Dedifferentiated amniotic fluid mesenchymal stem cell (primary cell): Measurements from ENCODE around the gene ELOF1.
"Not testable (repeated sequence)": the region's sequence is repeated elsewhere in the genome, so short reads cannot be mapped to it uniquely, and the experiment has no call there.

ENCODE experiments used
- DNase-seq: peaks from one replicate; pipeline ENCODE4 v3.0.0-alpha.2; 2016; ENCODE audit errors: extremely low spot score

The ELOF1 gene

DNA sequence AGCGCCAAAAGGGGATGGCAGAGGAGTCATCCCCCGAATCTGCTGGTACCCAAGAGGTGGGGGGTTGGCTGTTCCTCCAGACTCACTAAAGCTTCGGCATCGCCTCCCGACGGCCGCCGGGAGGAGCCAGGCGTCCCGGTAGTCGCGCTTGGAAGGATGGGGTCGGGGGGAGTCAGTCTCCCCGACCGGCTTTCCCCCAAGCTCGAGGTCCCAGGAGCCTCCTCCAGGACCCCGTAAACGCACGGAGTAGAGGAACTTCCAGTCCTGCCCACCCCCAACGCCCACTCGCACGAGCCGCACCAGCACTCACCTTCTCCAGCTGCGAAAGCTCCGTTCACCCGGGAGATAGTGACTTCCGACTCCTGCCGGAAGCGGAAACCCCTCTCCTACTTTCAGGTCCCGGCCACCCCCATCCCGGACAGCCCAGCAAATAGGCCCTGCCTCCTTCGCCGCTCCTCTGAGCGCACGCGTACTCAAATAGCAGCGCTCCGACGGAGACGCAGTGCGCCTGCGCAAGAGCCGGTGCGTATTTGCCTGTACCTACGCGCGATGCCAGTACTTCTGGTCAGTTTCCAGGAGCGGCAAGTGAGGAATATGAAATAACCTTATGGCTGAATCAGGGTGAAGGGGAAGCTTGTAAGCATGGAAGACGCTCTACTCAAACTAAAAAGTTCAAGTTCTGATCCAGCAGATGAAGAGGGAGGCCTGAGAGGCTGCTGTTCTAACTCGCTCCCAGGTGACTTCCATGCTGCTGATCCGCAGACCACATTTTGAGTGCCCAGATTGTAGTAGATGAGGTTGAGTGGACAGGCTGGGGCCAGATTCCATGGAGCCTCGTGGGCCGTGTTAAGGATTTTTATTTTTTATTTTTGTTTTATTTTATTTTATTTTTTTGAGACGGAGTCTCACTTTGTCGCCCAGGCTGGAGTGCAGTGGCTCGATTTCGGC lies at the start of gene ELOF1:
TSS of gene ELOF1 (minus strand) at position 350 of the 948 bp plus-strand sequence. CDS start 4,883 bp downstream, outside the sequence.
- DNase-seq = peak; percentile 99

DNA sequence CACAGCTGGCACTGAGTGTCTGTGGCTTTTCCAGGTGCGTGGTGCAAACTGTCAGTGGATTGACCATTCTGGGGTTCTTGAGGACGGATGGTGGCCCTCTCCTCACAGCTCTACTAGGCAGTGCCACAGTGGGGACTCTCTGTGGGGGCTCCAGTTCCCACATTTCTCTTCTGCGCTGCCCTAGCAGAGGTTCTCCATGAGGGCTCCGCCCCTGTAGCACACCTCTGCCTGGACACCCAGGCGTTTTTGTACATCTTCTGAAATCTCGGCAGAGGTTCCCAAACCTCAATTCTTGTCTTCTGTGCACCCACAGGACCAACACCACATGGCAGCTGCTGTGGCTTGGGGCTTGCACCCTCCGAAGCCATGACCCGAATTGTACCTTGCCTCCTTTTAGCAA lies 47.5 kb upstream of the ELOF1 start:
- no peak for DNase-seq

DNA sequence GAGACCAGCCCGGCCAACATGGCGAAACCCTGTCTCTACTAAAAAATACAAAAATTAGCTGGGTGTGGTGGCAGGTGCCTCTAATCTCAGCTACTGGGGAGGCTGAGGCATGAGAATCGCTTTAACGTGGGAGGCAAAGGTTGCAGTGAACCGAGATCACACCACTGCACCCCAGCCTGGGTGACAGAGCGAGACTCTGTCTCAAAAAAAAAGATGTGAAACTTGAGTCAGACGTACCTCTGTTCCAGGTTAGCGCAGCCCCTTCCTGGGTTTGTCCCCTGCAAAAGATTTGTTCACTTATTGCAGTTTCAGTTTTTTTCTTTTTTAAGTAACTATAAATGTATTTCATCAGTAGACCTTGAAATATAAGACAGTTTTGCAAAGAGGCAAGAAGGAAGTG lies 40.7 kb upstream of the ELOF1 start:
- not testable (repeated sequence) for DNase-seq

DNA sequence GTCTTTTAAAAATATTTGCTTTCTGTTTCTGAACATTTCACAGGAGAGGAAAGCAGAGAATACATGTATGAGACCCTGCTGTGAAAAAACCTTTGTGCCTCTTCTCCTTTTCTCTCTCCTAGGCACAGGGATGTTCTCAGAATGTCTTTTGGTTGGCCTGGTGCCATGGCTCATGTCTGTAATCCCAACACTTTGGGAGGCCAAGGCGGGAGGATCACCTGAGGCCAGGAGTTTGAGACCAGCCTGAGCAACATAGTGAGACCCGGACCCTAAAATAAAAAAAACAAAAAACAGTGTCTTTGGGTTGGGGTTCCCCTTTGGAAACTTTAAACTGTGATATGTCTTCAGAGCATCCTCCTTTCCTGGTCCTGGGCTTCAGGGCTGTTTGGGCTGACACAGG lies 39.7 kb upstream of the ELOF1 start:
- no peak for DNase-seq

DNA sequence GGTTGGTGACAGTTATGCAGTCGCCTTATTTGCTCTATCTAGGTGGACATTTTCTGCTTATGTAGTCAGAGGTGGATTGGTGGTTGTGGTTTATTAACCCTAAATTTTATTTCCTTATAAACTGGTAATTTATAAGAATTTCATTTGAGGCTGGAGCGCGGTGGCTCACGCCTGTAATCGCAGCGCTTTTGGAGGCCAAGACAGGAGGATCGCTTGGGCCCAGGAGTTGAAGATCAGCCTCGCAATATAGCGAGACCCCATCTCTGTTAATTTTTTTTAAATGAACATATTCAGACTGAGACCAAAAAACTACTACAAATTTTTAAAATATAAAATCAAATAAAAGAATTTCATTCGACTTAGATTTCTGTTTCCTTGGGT lies 39.1 kb upstream of the ELOF1 start:
- DNase-seq = no peak

DNA sequence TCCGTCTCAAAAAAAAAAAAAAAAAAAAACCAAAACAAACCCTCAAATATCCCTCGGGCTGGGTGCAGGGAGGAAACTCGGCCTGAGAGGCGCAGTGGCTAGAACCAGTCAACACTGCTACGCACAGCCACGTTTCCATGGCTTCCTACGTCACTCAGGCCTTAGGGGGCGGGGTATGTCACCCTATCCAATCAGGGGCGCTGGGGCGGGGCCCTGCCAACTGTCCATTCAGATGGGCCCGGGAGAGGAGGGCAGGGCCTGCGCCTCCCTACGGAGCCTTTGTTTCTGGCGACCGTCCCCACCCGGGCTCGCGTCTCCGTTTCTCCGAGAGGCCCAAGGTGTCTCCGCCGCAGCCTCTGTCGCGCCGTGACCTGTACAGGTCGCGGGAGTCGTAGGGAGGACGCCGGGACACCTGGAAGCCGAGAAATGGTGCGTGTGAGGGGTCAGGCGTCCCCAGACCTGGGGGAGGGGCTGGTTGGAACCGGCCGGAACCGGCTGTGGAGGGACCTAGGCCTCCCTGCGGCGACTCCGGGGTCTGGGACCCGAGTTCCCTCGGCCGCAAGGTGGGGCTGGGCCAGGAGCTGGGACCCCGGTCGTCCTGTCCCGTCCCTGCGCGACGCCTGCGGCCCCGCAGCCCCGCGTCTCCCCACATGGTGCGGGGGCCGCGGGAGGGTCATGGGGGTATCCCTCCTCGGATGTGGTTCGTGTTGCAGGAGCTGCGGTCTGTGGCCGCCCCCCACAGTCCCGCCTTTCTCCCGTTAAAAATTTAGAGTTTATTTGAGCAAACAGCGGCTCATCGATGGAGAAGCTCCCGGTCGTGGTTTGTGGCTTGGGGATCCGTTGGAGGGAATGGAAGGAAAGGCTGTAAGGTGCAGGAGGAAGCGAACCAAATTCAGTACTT lies 38.4 kb upstream of the ELOF1 start, which contains the start of gene ZNF627:
TSS of gene ZNF627 (plus strand) at position 282 of the 901 bp plus-strand sequence. CDS start at position 427, 145 bp downstream.
- DNase-seq = peak; percentile 98

DNA sequence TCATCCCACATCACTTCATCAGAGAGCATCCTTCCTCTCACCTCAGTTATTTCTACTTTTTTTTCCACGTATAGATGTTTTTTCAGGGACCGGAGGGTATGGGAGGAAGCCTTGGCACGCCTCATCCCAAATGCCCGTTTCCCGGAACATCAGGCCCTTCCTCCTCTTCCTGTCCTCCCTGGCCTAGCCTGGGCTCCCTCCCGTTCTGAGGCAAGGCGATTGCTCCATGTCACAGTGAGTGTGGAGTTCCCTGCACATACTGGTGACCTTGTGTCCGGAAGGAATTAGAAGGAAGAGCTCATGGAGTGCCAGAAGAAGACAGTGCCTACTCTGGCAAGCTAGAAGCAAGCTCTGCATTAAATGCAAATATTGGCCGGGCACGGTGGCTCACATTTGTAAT lies 37.1 kb upstream of the ELOF1 start:
- DNase-seq = no peak

DNA sequence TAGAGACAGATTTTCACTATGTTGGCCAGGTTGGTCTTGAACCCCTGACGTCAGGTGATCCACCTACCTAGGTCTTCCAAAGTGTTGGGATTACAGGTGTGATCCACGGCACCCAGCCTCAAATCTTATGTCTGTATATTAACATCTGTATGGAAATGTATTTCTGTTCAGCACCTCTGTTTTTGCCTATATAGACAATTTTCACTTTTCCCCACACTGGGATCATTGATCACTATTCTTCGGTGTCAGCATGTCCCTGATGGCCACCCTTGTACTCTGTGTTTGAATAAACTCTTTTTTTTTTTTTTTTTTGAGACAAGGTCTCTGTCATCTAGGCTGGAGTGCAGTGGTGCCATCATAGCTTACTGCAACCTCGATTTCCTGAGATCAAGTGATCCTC lies 35.1 kb upstream of the ELOF1 start:
- no peak for DNase-seq

DNA sequence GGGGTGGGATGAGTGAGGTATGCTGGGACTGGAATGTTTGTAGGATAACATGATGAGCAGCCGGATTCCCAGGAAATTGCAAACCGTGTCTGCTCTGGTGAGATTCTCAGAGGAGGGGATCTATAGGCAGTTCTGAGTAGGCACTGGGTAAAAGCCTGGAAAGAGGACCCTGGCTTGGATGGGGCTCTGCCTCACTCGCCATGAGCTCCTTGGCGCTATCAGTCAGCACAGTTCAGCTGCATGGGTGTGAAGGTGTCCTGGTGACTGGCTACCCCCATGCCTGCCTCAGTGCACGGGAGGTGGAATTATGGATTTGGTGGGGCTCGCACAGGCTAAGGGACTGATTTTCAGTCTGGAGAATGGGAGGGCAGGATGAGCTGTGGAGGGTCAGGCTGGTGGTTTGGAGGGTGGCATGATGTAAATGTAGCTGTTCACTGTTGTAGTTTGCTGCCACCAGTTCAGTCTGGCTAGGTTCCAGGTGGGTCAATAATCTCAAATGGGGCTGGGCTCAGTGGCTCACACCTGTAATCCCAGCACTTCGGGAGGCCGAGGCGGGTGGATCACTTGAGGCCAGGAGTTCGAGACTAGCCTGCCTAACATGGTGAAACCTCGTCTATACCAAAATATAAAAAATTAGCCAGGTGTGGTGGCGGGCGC lies 29.1 kb upstream of the ELOF1 start:
- no peak for DNase-seq

DNA sequence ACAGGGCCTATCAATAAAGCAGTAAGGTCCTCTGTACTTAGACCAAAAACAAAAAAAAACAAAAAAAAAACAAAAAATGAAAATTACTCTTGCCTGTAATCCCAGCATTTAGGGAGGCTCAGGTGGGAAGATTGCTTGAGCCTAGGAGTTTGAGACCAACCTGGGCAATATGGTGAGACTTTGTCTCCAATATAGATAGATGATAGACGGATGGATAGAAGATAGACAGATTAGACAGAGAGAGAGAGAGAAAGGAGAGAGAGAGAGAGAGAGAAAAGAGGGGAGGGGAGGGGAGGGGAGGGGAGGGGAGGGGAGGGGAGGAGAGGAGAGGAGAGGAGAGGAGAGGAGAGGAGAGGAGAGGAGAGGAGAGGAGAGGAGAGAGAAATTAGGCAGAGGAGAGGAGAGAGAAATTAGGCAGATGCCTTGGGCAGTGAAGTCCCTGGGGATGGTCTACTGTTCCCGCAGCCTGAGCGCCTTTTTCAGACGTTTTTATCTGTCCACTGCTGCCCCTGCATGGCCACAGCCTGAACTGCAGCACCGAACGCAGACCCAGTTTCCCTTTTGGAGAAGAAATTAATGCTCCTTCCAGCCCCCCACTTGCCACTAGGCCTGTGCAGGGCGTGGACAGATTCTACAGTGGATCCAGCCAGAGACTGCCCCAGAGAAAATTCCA lies 28.4 kb upstream of the ELOF1 start:
- DNase-seq = peak; percentile 67

DNA sequence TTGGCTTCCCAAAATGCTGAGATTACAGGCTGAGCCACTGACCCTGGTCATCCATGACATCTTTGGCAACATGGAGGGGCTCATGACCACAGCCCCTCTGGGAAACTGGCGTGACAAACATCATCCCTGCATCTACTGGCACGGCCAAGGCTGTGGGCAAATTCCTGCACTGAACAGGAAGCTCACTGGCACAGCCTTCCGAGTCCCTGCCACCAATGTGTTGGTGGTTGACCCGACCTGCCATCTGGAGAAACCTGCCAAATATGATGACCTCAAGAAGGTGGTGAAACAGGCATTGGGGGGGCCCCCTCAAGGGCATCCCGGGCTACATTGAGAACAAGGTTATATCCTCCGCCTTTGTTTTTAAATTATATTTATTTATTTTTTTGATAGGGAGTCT lies 27.3 kb upstream of the ELOF1 start:
- DNase-seq = no peak

DNA sequence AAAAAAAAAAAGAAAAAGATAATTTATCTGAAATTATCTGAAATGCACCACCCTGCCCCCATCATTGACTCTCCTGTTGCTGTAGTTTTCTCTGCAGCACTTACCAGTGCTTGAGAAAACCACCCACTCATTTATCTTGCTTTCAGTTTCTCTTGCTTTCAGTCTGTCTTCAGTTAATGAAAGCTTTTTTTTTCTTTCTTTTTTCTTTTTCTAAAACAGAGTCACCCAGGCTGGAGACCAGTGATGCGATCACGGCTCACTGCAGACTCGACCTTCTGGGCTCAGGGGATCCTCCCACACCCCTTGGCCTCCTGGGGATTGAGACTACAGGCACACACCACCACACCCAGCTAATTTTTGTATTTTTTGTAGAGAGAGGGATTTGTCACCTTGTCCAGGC lies 22.7 kb upstream of the ELOF1 start:
- DNase-seq = peak; percentile 35

DNA sequence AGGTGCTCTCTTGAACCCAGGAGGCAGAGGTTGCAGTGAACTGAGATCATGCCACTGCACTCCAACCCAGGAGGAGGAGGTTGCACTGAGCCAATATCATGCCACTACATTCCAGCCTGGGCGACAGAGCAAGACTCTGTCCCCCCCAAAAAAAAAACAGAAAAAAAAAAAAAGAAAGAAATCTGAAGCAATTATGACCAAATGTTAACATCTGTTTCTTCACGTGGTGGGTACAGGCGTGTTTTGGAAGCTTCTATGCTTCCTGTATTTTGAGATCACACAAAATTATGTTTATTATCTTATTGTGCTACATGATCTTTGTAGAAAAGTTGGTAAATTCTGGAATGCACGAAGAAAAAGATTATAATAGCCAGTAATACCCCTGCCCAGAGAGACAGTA lies 21.1 kb upstream of the ELOF1 start:
- no peak for DNase-seq

DNA sequence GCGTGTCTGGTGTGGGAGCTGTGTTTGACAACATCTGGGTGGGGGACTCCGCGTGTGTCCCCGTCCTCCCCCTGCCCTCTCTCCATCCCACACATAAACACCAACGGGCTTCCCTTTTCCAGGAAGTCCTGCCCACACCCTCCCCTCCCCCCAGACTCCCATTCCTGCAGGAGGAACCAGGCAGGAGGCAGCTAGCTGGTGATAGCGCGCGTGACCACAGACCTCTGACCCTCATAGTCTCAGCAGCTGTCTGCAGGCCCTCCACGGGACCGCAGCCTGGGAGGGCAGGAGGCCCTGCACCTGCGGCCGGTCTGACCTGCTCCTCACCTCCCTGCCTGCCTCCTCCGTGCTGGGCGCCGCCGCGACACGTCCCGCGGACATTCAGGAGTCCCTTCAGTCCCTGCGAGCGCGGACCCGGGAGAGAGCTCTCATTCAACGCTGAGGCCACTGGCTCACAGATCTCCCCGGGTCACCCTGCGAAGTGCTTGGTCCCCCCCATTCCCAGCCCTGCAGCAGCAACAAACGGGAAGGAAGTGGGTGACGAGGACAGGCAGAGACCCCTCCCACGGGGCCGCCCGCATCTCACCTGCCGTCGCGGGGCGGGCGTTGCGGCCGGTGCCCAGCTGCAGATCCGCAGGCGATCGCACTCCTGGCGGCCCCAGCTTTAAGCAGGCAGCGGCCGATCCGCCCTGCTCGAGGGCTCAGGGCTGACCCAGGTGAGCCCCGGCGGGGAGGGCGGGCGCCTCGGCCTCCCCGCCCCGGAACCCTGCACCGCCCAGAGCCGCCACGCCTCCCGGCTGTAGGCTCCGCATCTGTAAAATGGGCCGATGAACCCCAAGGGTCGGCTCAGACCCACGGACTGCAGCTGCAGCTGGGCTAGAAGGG lies 19.5 kb upstream of the ELOF1 start:
- DNase-seq = no peak

DNA sequence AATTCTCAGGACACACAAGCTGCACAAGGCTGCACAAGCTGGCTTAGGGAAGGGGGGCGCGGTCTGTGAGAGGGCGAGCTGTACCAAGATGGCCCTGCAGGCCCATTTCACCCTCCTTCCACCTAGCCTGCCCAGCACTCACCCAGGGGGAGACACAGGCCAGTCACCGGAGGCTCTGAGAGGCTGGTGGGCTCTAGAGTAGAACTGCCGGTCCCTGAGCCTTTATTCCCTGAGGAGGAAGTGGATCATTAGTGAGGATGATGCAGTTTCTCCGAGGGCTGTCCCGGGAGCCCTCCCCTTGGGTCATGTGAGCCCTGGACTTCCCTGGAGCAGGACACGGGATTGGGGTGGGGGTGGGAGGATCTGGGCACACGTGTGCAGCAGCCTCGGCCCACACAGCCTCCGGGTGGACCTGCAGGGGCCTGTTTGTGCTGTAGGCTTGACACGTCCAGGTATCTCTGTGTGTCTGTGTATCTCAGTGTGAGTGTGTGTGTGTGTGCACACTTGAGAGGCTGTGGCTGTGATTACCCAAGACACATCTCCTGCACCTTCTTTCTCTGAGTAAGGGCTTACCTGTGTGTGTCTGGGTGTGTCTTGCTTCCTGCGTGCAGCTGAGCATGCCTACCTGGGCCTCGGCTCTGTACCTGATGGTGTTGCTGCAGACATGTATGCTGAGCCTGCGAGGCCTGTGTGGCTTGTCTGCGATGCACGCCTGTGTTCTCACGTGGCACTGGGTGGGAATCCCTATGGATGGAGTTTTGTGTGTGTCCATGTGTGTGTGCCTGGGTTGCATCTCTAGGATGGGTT lies 18.6 kb upstream of the ELOF1 start, which contains the start of gene ACP5:
TSS of gene ACP5 (minus strand) at position 195 of the 807 bp plus-strand sequence. CDS start 328 bp downstream, outside the sequence.
- no peak for DNase-seq

DNA sequence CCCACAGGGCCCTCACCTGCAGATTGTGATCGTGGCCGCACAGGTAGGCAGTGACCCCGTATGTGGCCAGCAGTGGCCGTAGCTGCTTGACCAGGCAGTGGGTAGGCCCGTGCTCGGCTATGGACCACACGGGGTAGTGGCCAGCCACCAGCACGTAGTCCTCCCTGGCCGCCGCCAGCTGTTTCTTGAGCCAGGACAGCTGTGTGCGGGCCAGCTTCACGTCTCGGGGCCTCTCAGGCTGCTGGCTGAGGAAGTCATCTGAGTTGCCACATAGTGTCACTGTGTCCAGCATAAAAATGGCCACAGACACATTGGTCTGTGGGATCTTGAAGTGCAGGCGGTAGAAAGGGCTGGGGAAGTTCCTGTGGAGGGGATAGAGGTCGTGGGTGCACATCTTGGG lies 17.2 kb upstream of the ELOF1 start:
- no peak for DNase-seq

DNA sequence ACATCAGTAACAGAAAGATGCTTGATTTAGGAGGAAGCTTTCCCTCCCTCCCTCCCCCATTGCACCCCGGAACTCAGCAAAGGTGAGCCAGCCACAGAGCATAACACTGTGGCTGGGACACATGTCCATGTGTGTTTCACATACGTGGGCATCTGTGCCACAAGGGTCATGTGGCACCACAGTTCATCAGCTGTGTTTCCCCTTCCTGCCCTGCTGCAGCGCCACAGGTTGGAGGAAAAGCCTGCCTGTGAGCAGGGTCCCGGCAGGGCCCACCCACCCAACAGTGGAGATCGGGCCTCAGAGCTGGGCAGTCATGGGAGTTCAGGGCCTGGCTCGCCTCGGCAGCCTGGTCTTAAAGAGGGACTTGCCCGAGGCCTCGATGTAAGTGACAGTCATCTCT lies 15.7 kb upstream of the ELOF1 start:
- no peak for DNase-seq

DNA sequence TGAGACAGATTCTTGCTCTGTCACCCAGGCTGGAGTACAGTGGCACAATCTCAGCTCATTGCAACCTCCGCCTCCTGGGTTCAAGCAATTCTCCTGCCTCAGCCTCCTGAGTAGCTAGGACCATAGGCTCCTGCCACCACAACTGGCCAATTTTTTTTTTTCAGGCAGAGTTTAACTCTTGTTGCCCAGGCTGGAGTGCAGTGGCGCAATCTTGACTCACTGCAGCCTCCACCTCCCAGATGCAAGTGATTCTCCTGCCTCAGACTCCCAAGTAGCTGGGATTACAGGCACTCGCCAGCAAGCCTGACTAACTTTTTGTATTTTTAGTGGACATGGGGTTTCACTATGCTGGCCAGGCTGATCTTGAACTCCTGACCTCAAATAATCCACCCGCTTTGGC lies 14.7 kb upstream of the ELOF1 start:
- DNase-seq = not testable (repeated sequence)

DNA sequence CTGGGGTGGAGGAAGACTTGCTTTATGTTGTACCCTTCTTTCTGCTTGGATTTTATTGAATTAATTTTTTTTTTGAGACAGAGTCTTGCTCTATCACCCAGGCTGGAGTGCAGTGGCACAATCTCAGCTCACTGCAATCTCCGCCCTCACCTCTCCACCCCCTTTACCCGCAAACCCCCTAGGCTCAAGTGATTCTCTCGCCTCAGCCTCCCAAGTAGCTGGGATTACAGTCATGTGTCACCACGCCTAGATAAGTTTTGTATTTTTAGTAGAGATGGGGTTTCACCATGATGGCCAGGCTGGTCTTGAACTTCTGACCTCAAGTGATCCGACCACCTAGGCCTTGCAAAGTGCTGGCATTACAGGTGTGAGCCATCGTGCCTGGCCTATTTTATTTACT lies 14.3 kb upstream of the ELOF1 start:
- DNase-seq = not testable (repeated sequence)
